ENCODE results near the gene DLL3. TPM values are rescaled to one million over a fixed set of nuclear protein-coding genes. Genes with fewer than 3 reads are reported as not detected.

Gene DLL3
- total RNA-seq, 1 experiment from 2014 or later = 0.17 TPM

GRCh38 chr19:39514840-39515550, 16.2 kb downstream of the DLL3 start, which contains the start of gene SELENOV:
SELENOV (plus strand) TSS chr19:39515139; CDS start chr19:39515213, 74 bp downstream.
- Histone ChIP-seq H3K9me2 (ENCODE audit: insufficient read depth) (no peaks in the 10 kb centered on the region), H3K4me3 (replicated peaks in 1 of 2; ENCODE audit: low read depth in 1 of 2, low read length in 2 of 2) (no peak within 1 kb of the TSS), H3K4me2 (ENCODE audit: low read length) (no peak within 1 kb of the TSS), H4K20me1 (ENCODE audit: insufficient read depth) (no peaks in the 10 kb centered on the region), H3K79me2 (ENCODE audit: insufficient read depth, low read length) (no peaks in the 10 kb centered on the region), H3K4me1 (ENCODE audit: control insufficient read depth in 1 of 2, insufficient read depth in 2 of 2, low read length in 2 of 2) (no peaks in the 10 kb centered on the region), H3K27ac (ENCODE audit: low read depth, low read length) (no peak within 1 kb of the TSS), H2AFZ (ENCODE audit: low read depth, low read length, poor library complexity, severe bottlenecking) (no peak within 1 kb of the TSS), H3K9me3 (ENCODE audit: control insufficient read depth in 1 of 2, insufficient read depth in 1 of 2, low read depth in 1 of 2, low read length in 2 of 2) (no peaks in the 10 kb centered on the region), H3K36me3 (ENCODE audit: control insufficient read depth in 1 of 2, insufficient read depth in 2 of 2, low read length in 2 of 2) (no peaks in the 10 kb centered on the region), H3K9ac (ENCODE audit: low read length) (no peak within 1 kb of the TSS), H3K27me3 (ENCODE audit: insufficient read depth, low read length) (no peaks in the 10 kb centered on the region)
- ATAC-seq (no peak), DNase-seq (ENCODE audit: low read depth, low spot score) (no peak)
- TF ChIP-seq SRF (IDR thresholded peaks at IDR 0.05; ENCODE audit: low read depth) = no peak
- POLR2A ChIA-PET = no interaction called here
- no TSS peak for BruUV-seq (replicated peaks)
- CTCF ChIA-PET = interaction anchor here (2.2 kb wide), 1 partner anchor 17 kb away, joined by 5 read pairs; the partner anchor contains the start of gene EID2B
- RAD21 ChIA-PET (ENCODE audit: low non-redundant PET in 1 of 2, low total read pairs in 2 of 2, uncharacterized antibody in 2 of 2, unreplicated experiment in 2 of 2) = no interaction called here
- intact Hi-C loops (cut with micrococcal nuclease) = no loop called here

- Histone ChIP-seq H3K27ac (ENCODE audit: low read depth, low read length) (no peak overlapping the region), H3K4me3 (replicated peaks in 1 of 2; ENCODE audit: low read depth in 1 of 2, low read length in 2 of 2) (no peak overlapping the region), H3K9me3 (ENCODE audit: control insufficient read depth in 1 of 2, insufficient read depth in 1 of 2, low read depth in 1 of 2, low read length in 2 of 2) (no peaks in the 10 kb centered on the region), H3K4me2 (ENCODE audit: low read length) (no peak overlapping the region), H4K20me1 (ENCODE audit: insufficient read depth) (no peaks in the 10 kb centered on the region), H3K9ac (ENCODE audit: low read length) (no peak overlapping the region), H3K4me1 (ENCODE audit: control insufficient read depth in 1 of 2, insufficient read depth in 2 of 2, low read length in 2 of 2) (no peaks in the 10 kb centered on the region), H2AFZ (ENCODE audit: low read depth, low read length, poor library complexity, severe bottlenecking) (no peak overlapping the region), H3K36me3 (ENCODE audit: control insufficient read depth in 1 of 2, insufficient read depth in 2 of 2, low read length in 2 of 2) (no peaks in the 10 kb centered on the region), H3K9me2 (ENCODE audit: insufficient read depth) (no peaks in the 10 kb centered on the region), H3K27me3 (ENCODE audit: insufficient read depth, low read length) (no peaks in the 10 kb centered on the region), H3K79me2 (ENCODE audit: insufficient read depth, low read length) (no peaks in the 10 kb centered on the region)
- POLR2A ChIA-PET = no interaction called here
- BruUV-seq (replicated peaks) = no TSS peak
- intact Hi-C loops (cut with micrococcal nuclease) = no loop called here
- TF ChIP-seq SIN3A (IDR thresholded peaks at IDR 0.05; ENCODE audit: low read depth) (no peak), JUND (IDR thresholded peaks at IDR 0.05) (no peak), EZH2phosphoT487 (IDR thresholded peaks at IDR 0.05; ENCODE audit: borderline replicate concordance) (no peak), ZFX (IDR thresholded peaks at IDR 0.05) (no peak), CEBPB (IDR thresholded peaks at IDR 0.05; ENCODE audit: low read depth) (no peak), TCF7L2 (IDR thresholded peaks at IDR 0.05; ENCODE audit: borderline replicate concordance, extremely low read depth, insufficient read depth, insufficient read length) (no peak), RAD21 (IDR thresholded peaks at IDR 0.05; ENCODE audit: low read depth) (no peak), YY1 (IDR thresholded peaks at IDR 0.05; ENCODE audit: extremely low read depth, insufficient replicate concordance, low read depth, low read length) (no peak), ZNF274 (IDR thresholded peaks at IDR 0.05; ENCODE audit: low read depth, low read length) (no peak), CBX3 (IDR thresholded peaks at IDR 0.05; ENCODE audit: low read depth) (no peak), EGR1 (IDR thresholded peaks at IDR 0.05; ENCODE audit: low read depth) (no peak), SP1 (IDR thresholded peaks at IDR 0.05; ENCODE audit: low read depth) (no peak), EZH2 (IDR thresholded peaks at IDR 0.05) (no peak)
- TF ChIP-seq, protein P1, sequence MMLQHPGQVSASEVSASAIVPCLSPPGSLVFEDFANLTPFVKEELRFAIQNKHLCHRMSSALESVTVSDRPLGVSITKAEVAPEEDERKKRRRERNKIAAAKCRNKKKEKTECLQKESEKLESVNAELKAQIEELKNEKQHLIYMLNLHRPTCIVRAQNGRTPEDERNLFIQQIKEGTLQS (IDR thresholded peaks at IDR 0.05) = no peak
- DNase-seq (ENCODE audit: low read depth, low spot score) (no peak), ATAC-seq (no peak)
- RAD21 ChIA-PET (ENCODE audit: low non-redundant PET in 1 of 2, low total read pairs in 2 of 2, uncharacterized antibody in 2 of 2, unreplicated experiment in 2 of 2) = no interaction called here
- CTCF ChIA-PET = no interaction called here
Measured at GRCh38 chr19:39515551-39516191, 16.9 kb downstream of the DLL3 start.

Measured in HCT116 (cell line).